Bone marrow (tissue), 2 donors: Measurements from ENCODE around the gene QSOX1.
A peak's percentile ranks its signal among the peaks of the same experiment; 100 is the strongest.

Experiments
- DNase-seq, 2 donors: peaks; one replicate each; lab custom pipeline; 2025; lab: John Stamatoyannopoulos, UW

The QSOX1 gene

DNA sequence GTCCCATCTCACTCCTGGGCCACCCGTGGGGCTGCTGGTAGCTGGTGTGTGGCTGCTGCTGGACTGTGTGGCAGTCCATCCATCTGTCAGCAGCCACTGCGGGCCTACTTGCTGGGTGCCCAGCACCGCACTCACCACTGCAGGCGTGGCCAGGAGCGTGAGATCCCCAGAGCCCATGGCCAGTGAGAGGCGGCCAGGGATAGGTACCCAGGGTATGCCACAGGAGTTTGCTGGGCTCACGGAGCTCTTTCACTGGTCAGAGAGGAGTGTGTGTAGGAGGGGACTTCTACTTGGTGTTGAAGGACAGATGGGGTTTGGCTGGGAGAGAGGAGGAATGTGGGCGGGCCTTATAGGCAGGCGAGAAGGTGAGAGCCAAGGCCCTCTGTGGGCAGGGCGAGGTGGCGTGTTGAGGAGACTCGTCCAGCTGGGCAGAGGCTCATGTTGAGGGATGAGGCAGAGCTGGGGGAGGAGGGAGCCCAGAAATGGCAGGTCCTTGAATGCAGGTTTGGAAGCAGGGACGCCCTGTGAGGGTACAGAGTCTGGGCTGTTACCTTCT is 15.0 kb downstream of the QSOX1 start:
- DNase-seq, result no peak

DNA sequence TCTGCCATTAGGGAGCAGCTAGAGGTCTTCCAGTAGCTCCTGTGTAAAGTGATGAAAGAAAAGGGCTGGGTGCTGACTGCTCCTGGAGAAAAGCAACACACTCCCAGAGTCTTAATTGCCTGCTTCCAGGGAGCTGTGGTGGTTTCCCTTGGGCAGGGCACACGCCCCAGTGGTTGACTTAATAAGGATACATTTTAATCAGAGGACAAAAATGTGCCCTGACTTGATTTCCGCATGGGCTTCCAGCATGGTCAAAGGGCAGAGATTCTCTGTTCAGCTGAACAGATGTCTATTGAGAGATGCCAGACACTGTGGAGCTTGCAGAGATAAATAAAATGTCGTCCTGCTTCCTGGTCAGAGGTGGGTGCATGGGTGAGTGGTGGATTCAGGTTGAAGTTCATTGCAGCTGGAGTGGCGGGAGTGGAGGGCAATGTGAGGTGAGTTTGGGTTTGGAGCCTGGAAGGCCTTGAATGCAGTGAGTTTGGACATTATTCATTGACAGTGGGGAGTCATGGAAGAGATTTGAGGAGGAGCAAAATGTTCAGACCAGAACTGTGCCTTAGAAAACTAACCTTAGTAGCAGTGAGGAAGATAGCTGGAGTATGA is 16.0 kb downstream of the QSOX1 start:
- DNase-seq, result no peak

DNA sequence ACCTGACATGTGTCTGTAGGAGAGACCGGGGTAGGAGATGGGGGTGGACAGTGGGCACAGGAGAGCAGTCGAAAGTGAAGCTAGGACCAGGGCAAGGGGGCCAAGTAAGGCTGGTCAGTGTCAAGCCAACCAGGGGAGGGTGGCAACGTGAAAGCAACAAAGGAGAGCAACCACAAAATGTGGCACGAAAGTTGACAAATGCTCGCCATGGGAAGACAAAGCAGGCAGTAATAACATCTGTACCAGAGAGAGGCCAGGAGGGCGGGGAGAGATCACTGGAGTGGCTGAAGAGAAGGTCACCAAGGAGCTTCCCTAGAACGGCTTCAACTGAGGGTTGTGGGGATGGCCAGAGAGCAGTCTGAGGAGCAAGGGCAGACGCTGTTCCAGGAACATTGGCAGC is 17.0 kb downstream of the QSOX1 start:
- no peak for DNase-seq

DNA sequence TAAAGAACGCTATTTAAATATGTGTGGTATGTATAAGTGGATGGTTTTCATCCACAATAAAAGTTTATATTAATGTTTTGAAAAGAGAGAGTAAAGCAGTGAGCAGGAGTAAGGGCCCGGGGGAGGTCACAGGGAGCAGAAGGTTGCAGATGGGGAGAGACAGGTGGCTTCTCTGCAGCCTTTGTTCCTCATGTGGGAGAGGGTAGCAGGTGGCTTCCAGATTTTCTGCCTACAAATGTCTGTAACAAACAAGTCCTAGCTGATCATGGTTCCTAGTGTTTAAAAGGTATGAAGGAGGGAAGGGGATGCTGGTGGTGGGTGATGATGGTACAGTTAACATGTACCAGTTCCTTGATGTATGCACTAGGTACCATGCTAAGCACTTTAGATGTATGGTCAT is 18.8 kb downstream of the QSOX1 start:
- DNase-seq, result no peak

DNA sequence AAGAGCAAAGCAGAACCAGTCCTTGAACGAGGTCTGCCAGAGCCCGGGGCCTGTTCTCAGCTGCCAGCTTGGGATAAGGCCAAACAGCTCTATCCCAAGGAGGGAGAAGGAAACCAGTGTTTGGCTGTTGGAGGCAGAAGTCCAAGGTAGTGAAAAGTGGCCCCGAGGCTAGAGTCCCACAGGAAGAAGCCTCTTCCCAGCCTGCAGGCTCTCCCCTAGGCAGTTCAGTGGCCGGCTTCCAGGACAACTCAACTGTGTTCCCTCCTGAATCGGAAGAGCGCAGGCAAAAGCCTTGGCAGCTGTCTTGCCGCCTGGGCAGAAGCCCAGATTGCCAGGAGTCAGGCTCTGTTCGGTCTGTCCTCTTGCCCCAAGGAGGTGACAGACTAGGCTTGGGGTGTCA is 19.3 kb downstream of the QSOX1 start:
- no peak for DNase-seq

DNA sequence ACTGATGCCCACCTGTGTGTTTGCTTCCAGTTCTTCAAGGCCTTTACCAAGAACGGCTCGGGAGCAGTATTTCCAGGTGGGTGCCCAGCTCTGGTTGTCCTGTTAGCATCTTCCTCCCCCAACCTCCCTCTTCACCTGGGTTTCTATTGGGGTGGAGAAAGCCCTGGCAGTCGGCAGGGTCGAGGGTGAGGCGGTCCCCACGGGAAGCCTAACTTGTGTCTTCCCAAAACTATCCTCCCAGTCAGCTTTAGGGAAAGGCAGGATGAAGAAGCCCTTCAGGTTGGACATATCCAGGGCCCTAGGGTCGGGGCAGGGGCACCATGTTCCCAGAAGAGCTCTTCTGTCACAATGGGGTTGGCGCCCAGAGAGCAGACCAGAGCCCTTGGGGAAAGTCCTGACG is 20.6 kb downstream of the QSOX1 start:
- DNase-seq, result no peak

DNA sequence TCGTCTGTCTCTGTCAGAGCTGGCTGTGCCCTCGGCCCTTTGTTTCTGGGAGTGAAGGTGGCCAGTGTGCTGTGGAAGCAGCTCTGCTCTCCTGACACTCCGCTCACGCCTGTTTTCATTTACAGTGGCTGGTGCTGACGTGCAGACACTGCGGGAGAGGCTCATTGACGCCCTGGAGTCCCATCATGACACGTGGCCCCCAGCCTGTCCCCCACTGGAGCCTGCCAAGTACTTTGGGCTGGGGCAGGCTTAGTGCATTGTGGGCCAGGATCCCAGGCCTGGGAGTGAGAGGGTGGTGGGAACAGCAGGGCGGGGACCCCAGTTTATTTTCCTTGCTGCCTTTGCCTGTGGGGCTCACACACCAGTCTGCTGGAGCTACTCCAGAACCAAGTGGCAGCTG is 21.1 kb downstream of the QSOX1 start:
- DNase-seq, result no peak

DNA sequence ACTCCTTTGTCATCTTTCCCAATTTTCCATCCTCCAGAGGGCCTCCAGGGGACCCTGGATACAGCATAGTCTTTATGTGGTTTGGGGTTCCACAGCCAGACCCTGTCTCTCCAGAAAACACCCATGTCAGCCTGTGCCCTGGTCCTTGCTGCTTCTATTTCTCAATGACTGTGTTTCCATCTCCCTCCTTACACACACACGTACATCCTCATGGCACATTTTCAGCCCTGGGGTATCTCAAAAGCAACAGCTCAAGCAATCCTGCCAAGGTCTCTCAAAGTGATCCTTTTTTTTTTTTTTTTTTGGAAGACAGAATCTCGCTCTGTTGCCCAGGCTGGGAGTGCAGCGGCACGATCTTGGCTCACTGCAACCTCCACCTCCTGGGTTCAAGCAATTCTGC is 22.3 kb downstream of the QSOX1 start:
- DNase-seq, result no peak

DNA sequence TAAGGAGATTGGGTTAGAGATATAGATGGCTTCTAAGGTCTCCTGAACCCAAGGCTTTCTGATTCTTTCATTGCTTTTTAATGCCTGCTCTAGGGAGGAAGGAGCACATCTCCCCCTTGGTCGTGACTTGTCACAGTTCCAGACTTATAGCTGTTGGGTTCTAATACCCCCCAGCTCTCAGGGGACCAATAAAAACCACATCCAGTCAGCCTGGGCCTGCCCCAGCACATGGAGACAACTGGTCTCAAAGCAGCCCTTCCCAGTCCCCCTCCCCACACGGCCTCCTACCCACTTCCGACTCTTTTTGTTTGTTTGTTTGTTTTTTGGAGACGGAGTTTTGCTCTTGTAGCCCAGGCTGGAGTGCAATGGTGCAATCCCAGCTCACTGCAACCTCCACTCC is 23.3 kb downstream of the QSOX1 start:
- no peak for DNase-seq

DNA sequence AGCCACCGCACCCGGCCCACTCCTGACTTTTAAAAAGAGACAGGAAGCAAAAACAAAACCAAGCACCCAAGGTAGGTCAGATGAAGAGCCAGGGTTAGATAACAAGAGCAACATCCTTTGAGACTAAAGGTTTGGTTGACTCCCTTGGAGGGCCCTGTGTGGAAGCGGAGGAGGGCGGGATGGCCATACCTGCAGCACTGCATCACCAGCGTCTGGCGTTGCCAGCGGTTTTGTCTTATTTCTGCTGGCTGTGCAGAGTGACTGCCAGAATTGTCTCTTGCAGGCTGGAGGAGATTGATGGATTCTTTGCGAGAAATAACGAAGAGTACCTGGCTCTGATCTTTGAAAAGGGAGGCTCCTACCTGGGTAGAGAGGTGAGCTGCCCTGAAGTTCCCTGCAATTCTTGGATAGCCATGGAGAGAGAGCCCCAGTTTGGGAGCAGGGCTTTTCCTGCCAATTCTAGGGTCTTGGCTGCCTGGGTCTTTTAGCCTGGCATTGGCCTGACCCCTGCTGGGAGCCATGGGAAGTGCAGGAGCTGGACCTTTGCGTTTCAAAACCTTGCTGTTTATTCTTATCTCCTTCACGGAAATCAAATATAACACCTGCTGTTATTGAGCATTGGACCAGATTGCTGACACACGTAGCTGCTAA is 24.0 kb downstream of the QSOX1 start:
- peak; percentile 22 to 41 for DNase-seq

DNA sequence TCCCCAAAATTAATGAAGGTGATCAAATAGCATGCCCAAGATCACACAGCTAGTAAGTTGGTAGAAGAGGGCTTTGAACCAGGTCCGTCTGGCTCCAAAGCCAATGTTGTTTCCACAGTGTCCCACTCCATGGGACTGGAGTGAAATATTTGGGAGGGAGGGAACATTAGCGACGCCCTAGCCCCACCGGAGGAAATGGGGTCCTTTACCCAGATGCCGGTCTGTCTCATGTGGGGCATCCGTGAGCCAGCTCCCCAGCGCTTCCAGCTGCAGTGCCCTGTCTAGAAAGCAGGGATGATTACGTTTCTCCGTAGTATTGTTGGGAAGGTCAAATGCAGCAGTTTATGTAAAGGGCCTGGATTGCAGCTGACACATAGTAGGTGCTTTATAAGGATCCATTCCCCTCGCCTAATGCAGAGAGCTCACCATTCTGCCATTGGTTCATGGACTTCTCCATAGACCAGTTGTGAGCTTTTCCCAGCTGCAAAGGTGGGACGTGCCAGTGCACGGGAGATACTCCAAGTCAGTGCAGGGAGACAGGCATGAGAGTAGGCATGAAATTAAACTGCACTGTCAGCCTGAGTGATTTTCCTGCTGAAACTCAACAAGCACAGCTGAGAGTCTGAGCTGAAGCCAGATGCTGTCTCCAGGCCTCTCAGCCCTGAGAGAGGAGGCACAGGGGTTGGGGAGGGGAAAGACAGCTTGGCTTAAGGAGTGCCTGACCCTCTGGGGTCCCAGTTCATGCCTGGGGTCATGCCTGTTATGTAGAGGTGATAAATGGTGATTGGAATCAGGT is 24.7 kb downstream of the QSOX1 start:
- no peak for DNase-seq

DNA sequence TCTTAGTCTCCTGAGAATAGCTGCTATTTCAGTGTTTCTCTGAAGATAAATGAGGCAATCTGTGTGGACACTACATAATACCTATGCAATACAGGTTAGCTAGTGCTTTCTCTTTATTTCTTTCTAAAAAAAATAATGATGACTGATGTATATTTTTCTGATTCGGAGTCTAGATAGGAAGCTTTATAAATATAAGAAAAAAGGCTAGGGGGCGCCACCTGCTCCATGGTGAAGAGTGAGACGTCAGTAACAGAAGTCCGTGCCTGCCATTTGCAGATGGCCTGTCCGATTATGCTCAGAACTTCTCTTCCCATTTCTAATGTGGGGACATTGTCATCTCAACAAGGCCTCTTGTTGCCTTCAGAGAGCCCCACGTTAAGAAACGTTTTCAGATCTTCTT is 26.4 kb downstream of the QSOX1 start:
- no peak for DNase-seq

DNA sequence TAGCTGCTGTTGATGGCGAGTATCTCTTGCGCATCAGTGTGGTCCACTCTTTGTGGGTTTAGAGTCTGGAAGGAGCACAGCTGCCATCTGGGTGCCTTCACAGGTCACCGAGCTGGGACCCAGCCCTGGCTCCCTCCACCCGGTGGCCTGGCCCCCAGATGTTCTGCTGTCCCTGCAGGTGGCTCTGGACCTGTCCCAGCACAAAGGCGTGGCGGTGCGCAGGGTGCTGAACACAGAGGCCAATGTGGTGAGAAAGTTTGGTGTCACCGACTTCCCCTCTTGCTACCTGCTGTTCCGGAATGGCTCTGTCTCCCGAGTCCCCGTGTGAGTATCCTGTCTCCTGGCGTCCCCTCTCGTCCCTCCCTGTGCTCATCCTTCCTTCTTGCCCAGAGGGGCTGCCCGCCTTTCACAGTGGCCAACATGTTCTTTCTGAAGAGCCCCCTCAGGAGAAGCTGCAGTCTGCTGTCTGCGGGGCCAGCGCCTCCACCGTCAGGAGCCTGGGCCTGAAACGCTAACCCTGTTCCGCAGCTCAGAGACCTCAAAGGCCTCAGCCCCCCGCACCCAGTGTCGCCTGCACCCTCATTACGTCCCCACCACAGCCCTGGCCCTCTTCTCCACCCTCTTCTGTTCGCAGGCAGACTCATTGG is 27.4 kb downstream of the QSOX1 start:
- no peak for DNase-seq

DNA sequence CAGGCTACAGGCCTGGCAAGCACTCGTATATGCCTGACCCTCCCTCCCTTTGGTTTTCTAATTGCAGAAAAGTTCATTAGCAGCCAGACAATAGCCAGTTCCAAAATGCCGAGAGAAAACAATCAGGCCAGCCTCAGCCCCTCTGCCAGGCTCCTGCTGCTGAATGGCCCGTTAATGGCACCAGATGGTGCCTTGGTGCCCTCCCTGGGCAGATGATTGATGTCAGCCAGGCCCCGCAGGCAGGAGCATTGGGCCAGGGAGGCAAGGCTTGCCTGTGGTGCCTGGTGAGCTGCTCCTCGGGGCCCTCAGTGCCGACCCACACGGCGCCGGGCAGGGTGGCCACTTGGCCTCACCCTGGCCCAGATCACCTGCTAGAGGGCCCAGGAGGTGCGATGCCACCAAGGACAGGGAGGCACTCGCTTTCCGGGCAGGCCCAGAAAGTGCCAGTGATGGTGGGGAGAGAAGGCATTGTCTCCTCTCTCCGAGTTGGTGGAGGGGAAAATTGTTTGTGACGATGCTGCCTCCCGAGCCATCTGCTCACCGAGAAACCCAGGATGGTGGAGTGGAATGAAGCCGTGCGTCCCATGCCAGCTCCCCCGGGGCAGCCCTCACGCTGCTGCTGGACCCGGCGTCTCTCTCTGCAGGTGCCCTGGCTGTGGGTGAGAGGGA is 28.1 kb downstream of the QSOX1 start:
- DNase-seq, result no peak

DNA sequence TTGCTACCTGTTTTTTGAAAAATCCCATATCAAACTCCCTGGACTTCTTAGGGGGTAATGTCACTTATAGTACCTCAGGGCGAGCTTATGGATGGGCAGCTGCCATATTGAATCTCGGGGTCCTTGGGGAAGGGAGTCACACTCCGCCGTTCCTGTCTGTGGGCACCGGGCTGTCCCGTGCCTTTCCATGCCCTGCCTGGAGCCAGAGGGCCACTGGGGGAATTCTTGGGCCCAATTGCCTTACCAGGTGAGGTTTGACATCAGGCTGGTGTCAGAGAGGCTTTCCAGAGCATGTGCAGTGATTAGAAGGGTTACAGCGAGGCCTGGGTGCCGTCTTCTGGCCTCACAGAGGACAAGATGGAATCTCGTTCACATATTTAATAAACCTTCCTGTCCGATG is 28.8 kb downstream of the QSOX1 start:
- DNase-seq, result no peak

DNA sequence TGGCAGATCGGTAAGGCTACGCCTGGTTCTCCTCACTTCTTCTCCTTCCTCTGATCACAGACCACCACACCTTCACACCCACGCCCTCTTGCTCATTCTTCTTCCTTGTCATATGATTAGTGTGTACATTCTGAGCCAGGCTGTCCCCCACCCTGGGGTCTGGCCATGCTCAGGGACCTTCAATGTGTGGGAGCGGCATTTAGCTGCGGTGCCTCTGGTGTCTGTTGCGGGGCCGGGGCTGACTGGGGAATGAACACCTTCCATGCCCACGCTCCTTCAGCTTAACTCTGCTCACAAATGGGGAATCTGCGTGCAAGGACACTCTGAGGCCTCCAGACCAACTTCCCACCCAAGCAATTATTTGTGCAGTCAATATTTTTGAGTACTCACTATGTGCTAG is 29.4 kb downstream of the QSOX1 start:
- no peak for DNase-seq

DNA sequence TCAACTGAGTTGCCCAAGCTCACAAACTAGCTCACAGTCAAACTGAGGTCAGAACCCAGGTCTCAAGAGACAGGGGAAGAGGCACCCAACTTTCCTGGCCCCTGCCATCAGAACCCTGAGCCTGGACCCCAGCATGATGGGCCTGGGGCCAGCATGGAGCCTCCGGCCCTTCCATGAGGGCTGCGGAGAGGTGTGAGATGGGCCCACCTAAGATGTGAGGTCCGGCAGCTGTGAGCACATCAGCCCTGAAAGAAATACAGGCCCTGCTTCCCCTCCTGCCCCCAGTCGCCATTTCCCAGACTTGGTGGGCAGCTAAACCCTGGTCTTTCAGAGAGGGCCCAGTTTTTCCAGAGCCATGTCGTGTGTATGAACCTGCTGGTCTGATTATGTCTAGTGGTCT is 30.6 kb downstream of the QSOX1 start:
- DNase-seq, result no peak

DNA sequence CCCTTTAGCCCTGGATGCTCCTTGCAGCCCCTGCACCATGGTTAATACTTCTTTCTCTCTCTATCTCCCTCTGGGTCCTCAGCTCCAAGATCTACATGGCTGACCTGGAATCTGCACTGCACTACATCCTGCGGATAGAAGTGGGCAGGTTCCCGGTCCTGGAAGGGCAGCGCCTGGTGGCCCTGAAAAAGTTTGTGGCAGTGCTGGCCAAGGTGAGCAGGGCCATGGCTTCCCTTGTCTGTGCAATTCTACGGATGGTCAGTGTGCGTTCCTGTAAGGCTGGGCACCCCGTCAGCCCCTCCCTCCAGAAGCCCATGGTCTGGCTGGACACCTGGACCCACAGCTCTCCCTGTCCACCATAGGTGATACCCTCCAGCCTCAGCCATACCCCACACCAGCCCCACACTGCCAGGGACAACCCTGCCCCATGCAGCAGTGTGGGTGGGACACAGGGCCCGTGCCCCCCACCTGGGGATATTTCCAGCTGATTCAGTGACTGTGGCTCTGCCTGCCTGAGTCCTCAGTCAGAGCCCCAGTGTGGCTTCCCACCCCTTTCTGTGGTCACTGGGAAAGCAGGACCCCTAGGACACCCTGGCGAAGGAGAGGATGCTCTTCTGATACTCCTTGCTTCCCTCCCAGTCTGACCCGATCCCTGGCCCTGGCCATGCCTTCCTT is 31.4 kb downstream of the QSOX1 start:
- DNase-seq, result no peak

DNA sequence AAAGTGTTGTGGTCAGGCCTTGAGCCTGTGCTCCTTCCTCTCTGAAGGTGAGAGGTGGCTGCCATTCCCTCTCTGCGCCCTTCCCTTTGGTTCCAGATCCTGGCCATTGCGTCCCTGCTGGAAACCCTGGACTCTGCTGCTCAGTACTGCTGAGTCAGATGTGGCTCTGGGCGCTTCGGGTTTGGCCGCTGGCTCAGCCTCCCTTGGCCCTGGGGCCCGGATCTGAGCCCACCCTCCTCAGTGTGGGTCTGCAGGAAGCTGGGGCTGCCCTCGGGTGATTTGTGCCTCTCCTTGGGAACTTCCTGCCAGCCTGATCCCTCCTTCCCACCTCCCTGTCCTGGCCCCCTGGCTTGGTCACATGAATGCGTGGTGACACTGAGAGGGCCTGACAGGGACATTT is 32.2 kb downstream of the QSOX1 start:
- DNase-seq, result no peak

DNA sequence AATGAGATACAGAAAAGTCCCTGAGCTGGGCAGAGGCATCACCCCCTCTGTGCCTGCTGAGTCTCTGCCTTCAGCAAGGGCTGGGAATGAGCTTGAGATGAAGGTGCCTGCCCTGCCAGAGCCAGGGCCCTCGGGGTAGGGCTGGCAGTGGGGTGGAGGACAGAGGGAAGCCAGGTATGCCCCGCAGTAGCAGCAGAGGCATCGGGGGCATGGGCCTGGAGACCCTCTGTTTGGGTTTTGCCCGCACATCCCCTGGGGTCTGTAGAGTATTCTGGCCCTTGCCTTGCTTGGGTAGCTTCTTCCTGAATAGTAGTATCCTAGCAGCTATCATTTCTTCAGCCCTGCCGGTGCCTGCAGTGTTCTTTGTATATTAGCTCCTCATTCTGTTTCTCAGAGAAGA is 33.0 kb downstream of the QSOX1 start:
- DNase-seq, result no peak

DNA sequence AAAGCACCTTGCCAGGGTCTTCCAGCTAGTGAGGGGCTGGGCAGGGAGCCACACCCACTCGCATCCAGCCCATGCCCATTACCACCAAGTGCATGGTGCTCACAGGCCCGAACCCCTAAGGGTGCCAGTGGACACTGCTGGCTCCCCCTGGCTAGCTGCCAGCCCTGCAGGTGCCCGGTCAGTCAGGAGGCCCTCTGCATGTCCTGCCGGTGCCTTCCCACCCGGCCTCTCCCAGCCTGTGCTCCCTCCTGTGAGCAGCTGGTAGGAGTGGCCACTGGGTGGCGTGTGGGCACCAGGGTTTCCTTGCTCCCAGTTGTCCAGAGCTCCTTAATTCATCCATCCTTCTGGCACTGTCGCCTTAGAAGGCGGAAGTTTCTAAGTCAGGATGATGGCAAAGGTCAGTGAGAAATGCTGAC is 33.4 kb downstream of the QSOX1 start:
- no peak for DNase-seq
